ENCODE measurements around the gene IPO4. TPM values are rescaled to one million over a fixed set of nuclear protein-coding genes. Genes with fewer than 3 reads are reported as not detected.
A peak's percentile ranks its signal among the peaks of the same experiment; 100 is the strongest.

IPO4 gene
- total RNA-seq, 2 experiments from 2014 or later, result 98.4 to 102 TPM

- Mint-ChIP-seq H3K9me3 (no peaks in the 10 kb centered on the region), H3K4me1 (ENCODE audit: low read depth) (peaks cover 47% of the 10 kb centered on the region), H3K36me3 (ENCODE audit: low read depth) (peaks cover 37% of the 10 kb centered on the region), H3K27ac (peak overlapping the region; percentile 52), H3K4me3 (peak overlapping the region; percentile 92), H3K27me3 (no peaks in the 10 kb centered on the region)
- DNase-seq, result no peak
- ATAC-seq, result no peak
- POLR2A ChIA-PET, result interaction anchor here (0.8 to 13.4 kb wide), 20 partner anchors 11 to 136 kb away, joined by 3 to 163 read pairs (median 5); partner anchors contain the start of genes CHMP4A, DCAF11, EMC9 and IRF9
- intact Hi-C loops (cut with micrococcal nuclease), result no loop called here
- CTCF ChIA-PET, result interaction anchor here (1.0 to 1.5 kb wide), 8 partner anchors 25 to 242 kb away, joined by 3 to 6 read pairs (median 4); partner anchors contain the start of genes CIDEB, IRF9 and MDP1
- TF ChIP-seq CTCF (IDR thresholded peaks at IDR 0.05), result no peak
Measured at GRCh38 chr14:24189460-24189859, 844 bp upstream of the IPO4 start.

GRCh38 chr14:24189059-24189375 is 401 bp upstream of the IPO4 start:
- H3K4me1 Mint-ChIP-seq (ENCODE audit: low read depth), result peaks cover 43% of the 10 kb centered on the region
- ATAC-seq, result no peak

GRCh38 chr14:24187539-24187915 is 1.1 kb downstream of the IPO4 start:
- intact Hi-C loops (cut with micrococcal nuclease), result no loop called here
- Mint-ChIP-seq H3K9me3 (no peaks in the 10 kb centered on the region), H3K27me3 (no peaks in the 10 kb centered on the region), H3K36me3 (ENCODE audit: low read depth) (peaks cover 35% of the 10 kb centered on the region), H3K4me1 (ENCODE audit: low read depth) (peaks cover 36% of the 10 kb centered on the region), H3K27ac (peak overlapping the region; percentile 85), H3K4me3 (peak overlapping the region; percentile 92)
- no peak for TF ChIP-seq CTCF (IDR thresholded peaks at IDR 0.05)
- POLR2A ChIA-PET, result interaction anchor here (0.6 to 13.4 kb wide), 12 partner anchors 8 to 127 kb away, joined by 3 to 163 read pairs (median 8); partner anchors contain the start of genes CHMP4A, IRF9, REC8 and TM9SF1
- CTCF ChIA-PET, result interaction anchor here (1.4 kb wide), 1 partner anchor 27 kb away, joined by 5 read pairs; the partner anchor contains the start of gene IRF9
- ATAC-seq (no peak), DNase-seq (no peak)

More at GRCh38 chr14:24189059-24189375, 401 bp upstream of the IPO4 start:
- Mint-ChIP-seq H3K27ac (peak overlapping the region; percentile 85), H3K36me3 (ENCODE audit: low read depth) (peaks cover 35% of the 10 kb centered on the region), H3K9me3 (no peaks in the 10 kb centered on the region), H3K4me3 (peak overlapping the region; percentile 92), H3K27me3 (no peaks in the 10 kb centered on the region)
- TF ChIP-seq CTCF (IDR thresholded peaks at IDR 0.05), result no peak
- ChIA-PET CTCF (interaction anchor here (1.0 to 1.4 kb wide), 8 partner anchors 26 to 243 kb away, joined by 3 to 6 read pairs (median 3); partner anchors contain the start of genes CIDEB, IRF9 and MDP1), POLR2A (interaction anchor here (0.8 to 13.4 kb wide), 25 partner anchors 10 to 249 kb away, joined by 3 to 163 read pairs (median 4); partner anchors contain the start of genes CHMP4A, DCAF11, EMC9 and IRF9)
- intact Hi-C loops (cut with micrococcal nuclease), result no loop called here
- no peak for DNase-seq

- H3K9me3 Mint-ChIP-seq, result no peaks in the 10 kb centered on the region
- CTCF ChIA-PET, result interaction anchor here (1.4 kb wide), 1 partner anchor 26 kb away, joined by 5 read pairs; the partner anchor contains the start of gene IRF9
Measured at GRCh38 chr14:24186831-24187538, 1.6 kb downstream of the IPO4 start.

More at GRCh38 chr14:24186831-24187538, 1.6 kb downstream of the IPO4 start:
- ATAC-seq, result no peak
- Mint-ChIP-seq H3K4me1 (ENCODE audit: low read depth) (peaks cover 34% of the 10 kb centered on the region), H3K36me3 (ENCODE audit: low read depth) (peaks cover 33% of the 10 kb centered on the region), H3K27me3 (no peaks in the 10 kb centered on the region), H3K4me3 (peak overlapping the region; percentile 92), H3K27ac (no peak overlapping the region)
- TF ChIP-seq CTCF (IDR thresholded peaks at IDR 0.05), result no peak
- DNase-seq, result no peak
- POLR2A ChIA-PET, result interaction anchor here (0.6 to 13.4 kb wide), 9 partner anchors 8 to 127 kb away, joined by 3 to 163 read pairs (median 16); partner anchors contain the start of genes CHMP4A, IRF9, REC8 and TM9SF1
- intact Hi-C loops (cut with micrococcal nuclease), result no loop called here

Data from activated CD8-positive, alpha-beta T cell treated with anti-CD3 and anti-CD28 coated beads for 36 hours (primary cell).